Psoas muscle (tissue), 8 donors: ENCODE data around the gene AMER2. TPM values are rescaled to one million over a fixed set of nuclear protein-coding genes. Genes with fewer than 3 reads are reported as not detected.
A peak's percentile ranks its signal among the peaks of the same experiment; 100 is the strongest.

ENCODE experiments used
- ATAC-seq, 4 donors: fragments of 200-7000 bp; cut with Tn5 transposase; one replicate each; pipeline ENCODE4 v1.9.1; 2020; ENCODE audit warnings: moderate library complexity in 3 of 4, mild to moderate bottlenecking in 2 of 4
- DNase-seq, 2 donors: peaks; one replicate each; pipeline ENCODE4 v3.0.0-alpha.2; 2020
- H3K27ac ChIP-seq: fragments of 200-600 bp; one replicate; pipeline ENCODE4 v1.8.0; 2022
- H3K27me3 ChIP-seq, 3 donors: fragments of 200-600 bp in 1 of 3; one replicate each; pipeline versions ENCODE4 v1.6.1 to v1.8.0; 2013 to 2022; ENCODE audit warnings: low read length in 2 of 3, mild to moderate bottlenecking in 2 of 3, moderate library complexity in 1 of 3; ENCODE audit not compliant: insufficient read depth in 3 of 3
- H3K36me3 ChIP-seq, 2 donors: fragments of 200-600 bp in 1 of 2; one replicate each; pipeline versions ENCODE4 v1.6.1 to v1.8.0; 2013 to 2022; ENCODE audit warnings: low read depth in 1 of 2, mild to moderate bottlenecking in 1 of 2, moderate library complexity in 1 of 2; ENCODE audit not compliant: insufficient read depth in 1 of 2
- H3K4me1 ChIP-seq: fragments of 200-600 bp; one replicate; pipeline ENCODE4 v1.8.0; 2022
- H3K4me3 ChIP-seq: fragments of 200-600 bp; one replicate; pipeline ENCODE4 v1.8.0; 2022; ENCODE audit warnings: mild to moderate bottlenecking
- H3K9me3 ChIP-seq: fragments of 200-600 bp; one replicate; pipeline ENCODE4 v1.8.0; 2022
- CTCF ChIP-seq: fragments of 200-600 bp; IDR thresholded peaks from one replicate; pipeline ENCODE4 v1.8.0; 2022; ENCODE audit warnings: antibody characterized with exemption
- WGBS, 3 donors: extraction: QIAGEN DNeasy Blood & Tissue Kit; methylation state at CpG; one replicate each; pipeline versions ENCODE4 v1.1.6 to v1.1.7; 2013; 5-methylcytosine and 5-hydroxymethylcytosine counted together
- intact Hi-C, 2 donors: fragments of 100-400 bp; cut with DNase I; formaldehyde crosslinking; loops; one replicate each; pipeline versions ENCODE4 v1.11.0 to v1.14.2; 2022
- polyA plus RNA-seq, 3 donors: library from polyadenylated mRNA; stranded (reverse); fragments of 200-250 nt; gene quantifications; one replicate each; pipeline ENCODE4 v1.2.3, GENCODE V29; 2013
- total RNA-seq, 4 donors: library from RNA; stranded (reverse); fragmentation: NEBNext Ultra II Directional in 2 of 4; extraction: Animal tissue kit (Norgen Biotek cat#: 25700) in 2 of 4; gene quantifications; one replicate each; pipeline versions ENCODE4 v1.2.1 to v1.2.4, GENCODE V29; 2021 to 2023
- donor health status: healthy with polysubstance abuse.
- donor health status: DM: no; HTN: no; CAD: no; lungs with moderate emphysema.
- donor health status: Bipolar disorder and iron deficiency.
- donor health status: healthy.
- donor health status: DM: yes; HTN: yes; CAD: no.
- donor health status: DM: no; HTN: no; CAD: no.
- donor health status: DM: no; HTN: no; CAD: no.
- donor health status: DM: yes; HTN: yes; CAD: no.

Gene AMER2
- total and polyA plus RNA-seq, 7 donors, result 0.01 to 0.08 (median 0.04) TPM; not detected in 4

- Histone ChIP-seq H3K27ac (no peak overlapping the region), H3K36me3 (no peaks in the 10 kb centered on the region), H3K4me1 (no peaks in the 10 kb centered on the region), H3K4me3 (no peak overlapping the region), H3K27me3 (peaks cover 0 to 53% (median 23%) of the 10 kb centered on the region in 3 donors), H3K9me3 (no peaks in the 10 kb centered on the region)
- intact Hi-C loops, result no loop called here
- 49 to 65% (median 51%) methylated on average over 4 of the region's 4 CpGs for WGBS, 3 donors
- no peak for TF ChIP-seq CTCF
- no peak for DNase-seq
- no peak for ATAC-seq
These were observed 2.2 kb upstream of the AMER2 start for GRCh38 chr13:25174304-25174703.

GRCh38 chr13:25172303-25172630 lies 179 bp upstream of the AMER2 start:
- ATAC-seq, result no peak

GRCh38 chr13:25171170-25171516 lies 945 bp downstream of the AMER2 start:
- Histone ChIP-seq H3K27ac (no peak overlapping the region), H3K36me3 (no peaks in the 10 kb centered on the region), H3K4me3 (peak overlapping the region; percentile 47), H3K4me1 (no peaks in the 10 kb centered on the region), H3K27me3 (peaks cover 0 to 55% (median 23%) of the 10 kb centered on the region in 3 donors), H3K9me3 (no peaks in the 10 kb centered on the region)
- no peak for TF ChIP-seq CTCF
- intact Hi-C loops, result no loop called here
- no peak for DNase-seq
- ATAC-seq, result no peak
- 1 to 2% (median 2%) methylated on average over 20 to 36 of the region's 36 CpGs for WGBS, 3 donors

More at GRCh38 chr13:25172303-25172630, 179 bp upstream of the AMER2 start:
- no peak for DNase-seq
- TF ChIP-seq CTCF, result no peak
- Histone ChIP-seq H3K27me3 (peaks cover 0 to 55% (median 23%) of the 10 kb centered on the region in 3 donors), H3K27ac (no peak overlapping the region), H3K36me3 (no peaks in the 10 kb centered on the region), H3K4me1 (no peaks in the 10 kb centered on the region), H3K4me3 (no peak overlapping the region), H3K9me3 (no peaks in the 10 kb centered on the region)
- intact Hi-C loops, result no loop called here
- 53 to 55% (median 53%) methylated on average over 6 of the region's 6 CpGs for WGBS, 3 donors

- Histone ChIP-seq H3K27ac (no peak overlapping the region), H3K9me3 (no peaks in the 10 kb centered on the region), H3K36me3 (no peaks in the 10 kb centered on the region), H3K4me3 (peak overlapping the region; percentile 47), H3K4me1 (no peaks in the 10 kb centered on the region), H3K27me3 (peaks cover 0 to 55% (median 20%) of the 10 kb centered on the region in 3 donors)
- no peak for DNase-seq
- no peak for TF ChIP-seq CTCF
- WGBS, 3 donors, result 2% methylated on average over 40 to 74 of the region's 75 CpGs
- intact Hi-C loops, result no loop called here
- no peak for ATAC-seq
These were observed 1.5 kb downstream of the AMER2 start for GRCh38 chr13:25170554-25171111.

- H3K9me3 ChIP-seq, result no peaks in the 10 kb centered on the region
- H3K36me3 ChIP-seq, result no peaks in the 10 kb centered on the region
- intact Hi-C loops, result no loop called here
- H3K27me3 ChIP-seq, result peaks cover 0 to 52% (median 20%) of the 10 kb centered on the region in 3 donors
- TF ChIP-seq CTCF, result no peak
- WGBS, 3 donors, result 70 to 76% (median 74%) methylated on average over 36 to 37 of the region's 37 CpGs
- H3K4me3 ChIP-seq, result no peak overlapping the region
- ATAC-seq (no peak), DNase-seq (no peak)
- no peak overlapping the region for H3K27ac ChIP-seq
- H3K4me1 ChIP-seq, result no peaks in the 10 kb centered on the region
These were observed 2.0 kb downstream of the AMER2 start for GRCh38 chr13:25169951-25170553.
